ENCODE data around the gene PLAAT4. TPM values are rescaled to one million over a fixed set of nuclear protein-coding genes. Genes with fewer than 3 reads are reported as not detected.
A peak's percentile ranks its signal among the peaks of the same experiment; 100 is the strongest.

The PLAAT4 gene, protein sequence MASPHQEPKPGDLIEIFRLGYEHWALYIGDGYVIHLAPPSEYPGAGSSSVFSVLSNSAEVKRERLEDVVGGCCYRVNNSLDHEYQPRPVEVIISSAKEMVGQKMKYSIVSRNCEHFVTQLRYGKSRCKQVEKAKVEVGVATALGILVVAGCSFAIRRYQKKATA
- total RNA-seq (111 TPM), polyA plus RNA-seq (ENCODE audit: insufficient read depth, low read depth, low replicate concordance) (579 TPM)
- long read RNA-seq, donor 1: 0 reads
- long read RNA-seq, donor 2, transcript RARRES3-201 (4 exons, 749 nt): major isoform, 8 of 8 reads
- long read RNA-seq, donor 2, partial matches to known transcripts: 0 of 8 reads
- long read RNA-seq, donor 2, other reads (novel, unspliced or antisense): 0 of 8 reads
- long read RNA-seq, donor 3, transcript RARRES3-201 (4 exons, 749 nt): major isoform, 8 of 8 reads
- long read RNA-seq, donor 3, partial matches to known transcripts: 0 of 8 reads
- long read RNA-seq, donor 3, other reads (novel, unspliced or antisense): 0 of 8 reads
- long read RNA-seq, donor 4, partial matches to known transcripts: 0 of 3 reads
- long read RNA-seq, donor 4, other reads (novel, unspliced or antisense): 0 of 3 reads
- long read RNA-seq, donor 5: 0 reads
- long read RNA-seq, donor 6, transcript RARRES3-201 (4 exons, 749 nt): major isoform, 16 of 17 reads
- long read RNA-seq, donor 6, partial matches to known transcripts: 0 of 17 reads
- long read RNA-seq, donor 6, other reads (novel, unspliced or antisense): 0 of 17 reads
- long read RNA-seq, donor 7, transcript RARRES3-201 (4 exons, 749 nt): major isoform, 25 of 36 reads
- long read RNA-seq, donor 7, partial matches to known transcripts: 5 of 36 reads
- long read RNA-seq, donor 7, other reads (novel, unspliced or antisense): 6 of 36 reads
- long read RNA-seq, donor 8, partial matches to known transcripts: 0 of 4 reads
- long read RNA-seq, donor 8, other reads (novel, unspliced or antisense): 0 of 4 reads
- long read RNA-seq, donor 9, partial matches to known transcripts: 0 of 4 reads
- long read RNA-seq, donor 9, other reads (novel, unspliced or antisense): 0 of 4 reads
- long read RNA-seq, donor 10, transcript RARRES3-201 (4 exons, 749 nt): major isoform, 6 of 6 reads
- long read RNA-seq, donor 10, partial matches to known transcripts: 0 of 6 reads
- long read RNA-seq, donor 10, other reads (novel, unspliced or antisense): 0 of 6 reads

DNA sequence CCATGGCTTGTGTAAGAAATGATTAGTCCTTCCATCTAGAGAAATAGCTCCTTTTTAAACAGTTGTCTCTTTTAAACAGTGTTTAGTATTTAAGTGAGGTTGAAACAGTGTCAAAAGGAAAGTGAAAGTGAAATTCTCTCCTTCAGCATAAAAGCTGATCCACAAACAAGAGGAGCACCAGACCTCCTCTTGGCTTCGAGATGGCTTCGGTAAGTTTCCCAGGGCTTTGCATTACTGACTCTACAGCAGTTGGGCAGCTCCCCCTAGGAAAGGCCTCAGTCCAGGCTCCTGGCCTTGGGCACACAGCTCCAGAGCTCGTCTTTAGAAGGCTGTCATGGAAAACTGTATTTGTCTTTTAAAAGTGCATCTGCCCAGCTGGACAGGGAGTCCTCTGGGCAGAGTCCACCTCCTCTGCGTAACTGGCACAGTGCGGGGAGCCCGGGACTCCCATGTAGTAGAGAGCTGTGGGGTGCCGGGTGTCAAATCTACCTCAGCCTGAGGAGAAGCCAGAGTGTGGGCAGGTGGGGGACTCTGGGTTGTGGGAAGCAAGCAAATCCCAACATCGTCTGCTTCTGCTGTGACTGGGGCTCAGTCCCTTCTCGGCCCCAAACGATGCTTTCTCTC is at the start of gene PLAAT4:
PLAAT4 (plus strand) TSS at position 140 of the 624 bp plus-strand sequence; CDS start at position 201, 61 bp downstream.
- TF ChIP-seq, protein P1, sequence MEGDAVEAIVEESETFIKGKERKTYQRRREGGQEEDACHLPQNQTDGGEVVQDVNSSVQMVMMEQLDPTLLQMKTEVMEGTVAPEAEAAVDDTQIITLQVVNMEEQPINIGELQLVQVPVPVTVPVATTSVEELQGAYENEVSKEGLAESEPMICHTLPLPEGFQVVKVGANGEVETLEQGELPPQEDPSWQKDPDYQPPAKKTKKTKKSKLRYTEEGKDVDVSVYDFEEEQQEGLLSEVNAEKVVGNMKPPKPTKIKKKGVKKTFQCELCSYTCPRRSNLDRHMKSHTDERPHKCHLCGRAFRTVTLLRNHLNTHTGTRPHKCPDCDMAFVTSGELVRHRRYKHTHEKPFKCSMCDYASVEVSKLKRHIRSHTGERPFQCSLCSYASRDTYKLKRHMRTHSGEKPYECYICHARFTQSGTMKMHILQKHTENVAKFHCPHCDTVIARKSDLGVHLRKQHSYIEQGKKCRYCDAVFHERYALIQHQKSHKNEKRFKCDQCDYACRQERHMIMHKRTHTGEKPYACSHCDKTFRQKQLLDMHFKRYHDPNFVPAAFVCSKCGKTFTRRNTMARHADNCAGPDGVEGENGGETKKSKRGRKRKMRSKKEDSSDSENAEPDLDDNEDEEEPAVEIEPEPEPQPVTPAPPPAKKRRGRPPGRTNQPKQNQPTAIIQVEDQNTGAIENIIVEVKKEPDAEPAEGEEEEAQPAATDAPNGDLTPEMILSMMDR (IDR thresholded peaks at IDR 0.05; ENCODE audit: borderline replicate concordance, extremely low read depth, insufficient read depth): no peak
- peak within 1 kb of the TSS; percentile 5 to 91 (median 65) for H3K9ac ChIP-seq (ENCODE audit: low read length in 3 of 3)
- intact Hi-C loops (cut with DNase I): no loop called here
- H3K9me3 ChIP-seq (ENCODE audit: control insufficient read depth in 2 of 3, insufficient read depth in 1 of 3, low read length in 3 of 3): no peaks in the 10 kb centered on the region
- peak within 1 kb of the TSS; percentile 35 to 83 (median 59) for H3K4me3 ChIP-seq (ENCODE audit: low read length in 3 of 3)
- H3K27ac ChIP-seq (ENCODE audit: low read depth in 2 of 2, low read length in 2 of 2): peak within 1 kb of the TSS; percentile 81 to 96
- H3K4me1 ChIP-seq (ENCODE audit: control insufficient read depth in 2 of 3, insufficient read depth in 2 of 3, low read depth in 1 of 3, low read length in 3 of 3): peaks cover 0 to 39% (median 35%) of the 10 kb centered on the region in 3 donors
- H3K27me3 ChIP-seq (ENCODE audit: control insufficient read depth, insufficient read depth, low read length): no peaks in the 10 kb centered on the region
- DNase-seq (peak in 2 of 5 donors; percentile 43 to 69), FAIRE-seq (no peak)
- peaks cover 0 to 3% (median 0%) of the 10 kb centered on the region in 3 donors for H3K36me3 ChIP-seq (ENCODE audit: control insufficient read depth in 2 of 3, insufficient read depth in 3 of 3, low read length in 3 of 3)

DNA sequence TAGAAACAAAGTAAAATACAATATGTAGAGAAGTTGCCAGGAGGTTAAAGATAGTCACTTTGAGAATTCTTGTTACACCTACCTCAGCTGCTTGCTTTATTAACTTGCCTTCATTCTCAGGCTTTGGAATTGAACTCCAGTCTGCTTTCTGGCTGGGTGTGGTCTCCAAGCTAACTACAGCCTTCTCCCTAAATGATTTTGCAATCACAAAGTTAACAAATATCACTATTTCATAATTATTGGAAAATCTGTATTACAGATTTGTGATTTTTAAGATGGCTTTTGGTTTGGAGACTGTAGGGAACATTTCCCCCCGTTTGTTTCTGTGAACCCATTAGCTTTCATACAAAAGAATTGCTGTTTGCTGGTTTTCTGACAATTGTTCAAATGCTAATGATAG is 47.8 kb upstream of the PLAAT4 start:
- no peak overlapping the region for H3K4me3 ChIP-seq (ENCODE audit: low read length in 3 of 3)
- FAIRE-seq (no peak), DNase-seq (no peak)
- peaks cover 0 to 4% (median 0%) of the 10 kb centered on the region in 3 donors for H3K4me1 ChIP-seq (ENCODE audit: control insufficient read depth in 2 of 3, insufficient read depth in 2 of 3, low read depth in 1 of 3, low read length in 3 of 3)
- H3K36me3 ChIP-seq (ENCODE audit: control insufficient read depth in 2 of 3, insufficient read depth in 3 of 3, low read length in 3 of 3): no peaks in the 10 kb centered on the region
- TF ChIP-seq, protein P1 (IDR thresholded peaks at IDR 0.05; ENCODE audit: borderline replicate concordance, extremely low read depth, insufficient read depth): no peak
- H3K9me3 ChIP-seq (ENCODE audit: control insufficient read depth in 2 of 3, insufficient read depth in 1 of 3, low read length in 3 of 3): peaks cover 0 to 2% (median 0%) of the 10 kb centered on the region in 3 donors
- no peak overlapping the region for H3K9ac ChIP-seq (ENCODE audit: low read length in 3 of 3)
- H3K27me3 ChIP-seq (ENCODE audit: control insufficient read depth, insufficient read depth, low read length): no peaks in the 10 kb centered on the region
- intact Hi-C loops (cut with DNase I): no loop called here
- no peak overlapping the region for H3K27ac ChIP-seq (ENCODE audit: low read depth in 2 of 2, low read length in 2 of 2)

DNA sequence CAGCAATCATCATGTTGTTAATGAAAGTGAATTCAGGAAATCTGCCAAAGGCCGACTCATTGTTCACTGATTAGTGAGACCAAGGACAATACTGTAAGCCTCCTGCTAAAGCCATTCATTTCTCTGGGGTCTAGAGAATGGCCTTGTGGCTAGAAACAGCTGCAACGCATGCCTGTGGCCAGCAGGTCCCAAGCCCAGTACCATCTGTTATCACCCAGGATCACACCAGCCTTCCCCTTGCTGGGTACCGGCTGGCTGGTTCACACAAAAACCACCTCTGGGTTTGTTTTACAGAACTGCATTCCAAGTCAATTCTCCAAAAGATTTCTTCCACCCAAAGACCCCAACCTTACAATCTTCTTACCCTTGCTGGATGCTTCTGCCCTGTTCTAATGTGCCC is 46.7 kb upstream of the PLAAT4 start:
- DNase-seq: no peak
- no peaks in the 10 kb centered on the region for H3K27me3 ChIP-seq (ENCODE audit: control insufficient read depth, insufficient read depth, low read length)
- no peak overlapping the region for H3K27ac ChIP-seq (ENCODE audit: low read depth in 2 of 2, low read length in 2 of 2)
- TF ChIP-seq, protein P1 (IDR thresholded peaks at IDR 0.05; ENCODE audit: borderline replicate concordance, extremely low read depth, insufficient read depth): no peak
- H3K4me1 ChIP-seq (ENCODE audit: control insufficient read depth in 2 of 3, insufficient read depth in 2 of 3, low read depth in 1 of 3, low read length in 3 of 3): peaks cover 0 to 4% (median 0%) of the 10 kb centered on the region in 3 donors
- no peaks in the 10 kb centered on the region for H3K36me3 ChIP-seq (ENCODE audit: control insufficient read depth in 2 of 3, insufficient read depth in 3 of 3, low read length in 3 of 3)
- peaks cover 0 to 2% (median 0%) of the 10 kb centered on the region in 3 donors for H3K9me3 ChIP-seq (ENCODE audit: control insufficient read depth in 2 of 3, insufficient read depth in 1 of 3, low read length in 3 of 3)
- no peak overlapping the region for H3K4me3 ChIP-seq (ENCODE audit: low read length in 3 of 3)
- no peak overlapping the region for H3K9ac ChIP-seq (ENCODE audit: low read length in 3 of 3)
- no peak for FAIRE-seq
- intact Hi-C loops (cut with DNase I): no loop called here

Measured in kidney (tissue), 22 donors.